Stimulated activated naive CD8-positive, alpha-beta T cell treated with anti-CD3 and anti-CD28 coated beads, Interleukin-15, amount 100 ng/mL, for 72 hours (primary cell): ENCODE results near the gene CHST5.

Experiments
- ATAC-seq: fragments of 150-1000 bp; cut with Tn5 transposase; 2 replicates; pipeline ENCODE4 v1.10.0; 2021; ENCODE audit warnings: mild to moderate bottlenecking, moderate library complexity
- DNase-seq, 2 donors: peaks; one replicate each; pipeline ENCODE4 v3.0.0; 2021 to 2022
- H3K27ac Mint-ChIP-seq, 2 donors: one replicate each; pipeline ENCODE4 v1.8.0; 2022; ENCODE audit warnings: mild to moderate bottlenecking in 2 of 2, mixed read lengths in 2 of 2, moderate library complexity in 2 of 2
- H3K27me3 Mint-ChIP-seq: one replicate; pipeline ENCODE4 v1.8.0; 2022; ENCODE audit warnings: mixed read lengths
- H3K4me1 Mint-ChIP-seq: one replicate; pipeline ENCODE4 v1.8.0; 2022; ENCODE audit warnings: mild to moderate bottlenecking, mixed read lengths
- H3K4me3 Mint-ChIP-seq, 2 donors: one replicate each; pipeline ENCODE4 v1.8.0; 2022; ENCODE audit warnings: mild to moderate bottlenecking in 2 of 2, mixed read lengths in 2 of 2, moderate library complexity in 1 of 2
- H3K9me3 Mint-ChIP-seq, 2 donors: one replicate each; pipeline ENCODE4 v1.8.0; 2022; ENCODE audit warnings: mixed read lengths in 2 of 2

CHST5 gene

DNA sequence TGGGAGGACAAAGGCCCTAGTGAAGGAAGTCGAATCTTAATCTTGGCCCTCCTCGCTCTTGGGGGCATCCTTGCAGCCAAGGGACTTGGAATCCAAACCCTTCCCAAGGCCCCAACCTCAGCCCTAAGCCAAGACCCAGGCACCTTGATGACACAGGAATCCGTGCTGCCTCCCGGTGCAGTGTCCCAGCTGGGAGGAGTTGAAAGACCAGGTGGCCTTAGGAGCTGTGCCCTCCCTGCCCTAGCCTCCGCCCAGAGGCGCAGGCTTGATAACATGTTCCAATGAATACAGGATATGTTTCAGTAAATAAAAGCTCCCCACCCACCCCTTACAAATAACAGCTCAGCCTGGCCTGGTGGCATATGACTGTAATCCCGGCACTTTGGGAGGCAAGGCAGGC is at the start of gene CHST5:
TSS of gene CHST5 (minus strand) at position 208 of the 400 bp plus-strand sequence. CDS start 5,724 bp downstream, outside the sequence.
- ATAC-seq: no peak
- DNase-seq: no peak
- H3K9me3 Mint-ChIP-seq: no peaks in the 10 kb centered on the region
- H3K4me1 Mint-ChIP-seq: no peaks in the 10 kb centered on the region
- H3K27me3 Mint-ChIP-seq: peaks cover 15% of the 10 kb centered on the region
- H3K4me3 Mint-ChIP-seq: no peak within 1 kb of the TSS
- no peak within 1 kb of the TSS for H3K27ac Mint-ChIP-seq

DNA sequence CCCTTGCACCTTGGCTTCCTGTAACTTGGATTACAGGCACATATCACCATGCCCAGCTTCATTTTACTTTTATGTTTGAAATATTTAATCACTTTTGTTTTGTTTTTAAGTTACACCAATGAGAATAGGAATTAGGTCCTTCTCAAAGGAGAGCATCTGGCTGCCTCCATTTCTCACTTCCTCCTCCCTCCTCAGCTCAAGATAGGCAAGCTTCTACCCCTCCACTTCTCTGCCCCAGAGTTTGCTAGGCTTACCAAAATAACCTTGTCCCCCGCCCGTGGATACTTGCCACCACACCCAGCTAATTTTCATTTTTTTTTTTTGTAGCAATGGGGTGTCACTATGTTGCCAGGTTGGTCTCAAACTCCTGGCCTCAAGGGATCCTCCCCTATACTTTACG is 48.2 kb upstream of the CHST5 start:
- Mint-ChIP-seq H3K27me3 (no peaks in the 10 kb centered on the region), H3K9me3 (no peaks in the 10 kb centered on the region), H3K4me3 (no peak overlapping the region), H3K4me1 (peaks cover 5% of the 10 kb centered on the region), H3K27ac (no peak overlapping the region)
- ATAC-seq (no peak), DNase-seq (no peak)

DNA sequence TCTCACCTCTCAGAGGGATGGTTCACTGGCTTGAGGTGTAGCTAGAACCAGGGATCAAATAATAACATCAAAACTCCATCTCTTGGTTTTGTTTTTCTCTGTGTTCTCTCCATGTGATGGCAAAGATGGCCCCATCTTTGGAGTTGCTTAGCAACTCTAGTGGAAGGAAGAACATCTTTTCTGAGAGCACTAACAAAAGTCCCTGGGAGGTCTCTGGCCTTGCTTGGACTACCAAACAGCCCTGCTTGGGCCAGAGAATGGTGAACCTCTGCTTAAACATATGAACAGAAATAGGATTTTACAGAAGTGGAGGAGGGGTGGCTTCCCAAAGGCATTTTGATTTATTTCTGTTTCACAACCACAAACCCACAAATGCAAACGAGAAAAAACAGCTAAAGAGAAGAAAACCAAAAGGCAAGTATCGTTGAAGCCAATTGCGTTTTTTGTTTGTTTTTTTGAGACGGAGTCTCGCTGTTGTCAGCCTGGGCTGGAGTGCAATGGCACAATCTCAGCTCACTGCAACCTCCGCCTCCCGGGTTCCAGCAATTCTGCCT is 43.5 kb upstream of the CHST5 start:
- DNase-seq: no peak
- Mint-ChIP-seq H3K27ac (no peak overlapping the region), H3K4me1 (peaks cover 22% of the 10 kb centered on the region), H3K27me3 (no peaks in the 10 kb centered on the region), H3K9me3 (no peaks in the 10 kb centered on the region), H3K4me3 (no peak overlapping the region)
- no peak for ATAC-seq

DNA sequence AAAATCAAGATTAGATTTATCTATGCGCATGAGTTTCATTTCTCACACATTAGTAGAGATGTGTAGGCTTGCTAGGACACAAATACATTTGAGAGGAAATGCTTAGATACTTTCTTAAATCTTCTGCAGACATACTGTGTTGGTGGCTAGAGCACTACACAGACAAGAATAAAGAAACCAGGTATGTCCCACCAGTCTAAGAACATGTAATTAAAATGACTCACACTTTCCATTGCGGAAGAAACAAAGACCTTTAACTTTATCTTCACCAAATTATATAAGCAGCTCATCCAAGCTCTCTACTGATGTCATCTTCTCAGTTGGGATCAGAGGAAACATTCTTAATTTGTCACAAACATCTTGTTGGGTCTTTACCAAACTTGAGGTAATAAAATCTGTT is 42.8 kb upstream of the CHST5 start:
- Mint-ChIP-seq H3K9me3 (no peaks in the 10 kb centered on the region), H3K27ac (peak overlapping the region; percentile 7 to 77), H3K27me3 (no peaks in the 10 kb centered on the region), H3K4me3 (no peak overlapping the region), H3K4me1 (peaks cover 27% of the 10 kb centered on the region)
- ATAC-seq (no peak), DNase-seq (no peak)

DNA sequence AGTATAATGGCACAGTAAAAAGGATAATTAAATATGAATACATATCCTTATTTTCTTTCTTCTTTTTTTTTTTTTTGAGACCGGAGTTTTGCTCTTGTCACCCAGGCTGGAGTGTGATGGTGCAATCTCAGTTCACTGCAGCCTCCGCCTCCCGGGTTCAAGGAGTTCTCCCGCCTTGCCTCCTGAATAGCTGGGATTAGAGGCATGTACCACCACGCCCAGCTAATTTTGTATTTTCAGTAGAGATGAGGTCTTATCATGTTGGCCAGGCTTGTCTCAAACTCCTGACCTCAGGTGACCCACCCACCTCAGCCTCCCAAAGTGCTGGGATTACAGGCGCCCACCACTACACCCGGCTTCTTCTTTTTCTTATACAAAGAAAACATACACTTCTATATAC is 42.3 kb upstream of the CHST5 start:
- Mint-ChIP-seq H3K4me1 (peaks cover 27% of the 10 kb centered on the region), H3K27me3 (no peaks in the 10 kb centered on the region), H3K27ac (peak overlapping the region in 1 of 2 donors; percentile 74), H3K4me3 (no peak overlapping the region), H3K9me3 (no peaks in the 10 kb centered on the region)
- no peak for DNase-seq
- ATAC-seq: no peak

DNA sequence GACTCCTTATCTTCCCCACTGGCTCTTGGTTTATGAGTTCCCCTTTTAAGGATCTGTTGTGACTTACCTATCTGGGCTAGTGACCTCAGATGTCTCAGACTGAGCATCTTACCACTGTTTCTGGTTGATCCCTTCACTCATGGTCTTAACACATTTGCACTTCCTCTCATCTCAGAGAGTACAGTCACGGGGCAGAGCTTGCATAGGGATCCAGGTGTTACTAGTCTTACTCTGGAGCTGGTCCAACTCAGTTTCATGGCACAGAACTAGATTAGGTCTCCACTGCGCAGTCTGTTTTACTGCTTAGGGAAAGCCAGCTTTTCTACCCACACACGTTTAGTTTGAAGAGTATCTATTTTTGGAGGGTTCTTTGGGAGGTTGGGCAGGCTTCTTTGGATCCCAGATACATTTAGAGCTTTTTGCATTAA is 40.5 kb upstream of the CHST5 start:
- no peaks in the 10 kb centered on the region for H3K27me3 Mint-ChIP-seq
- no peak for ATAC-seq
- no peak overlapping the region for H3K4me3 Mint-ChIP-seq
- DNase-seq: no peak
- no peaks in the 10 kb centered on the region for H3K9me3 Mint-ChIP-seq
- H3K27ac Mint-ChIP-seq: peak overlapping the region in 1 of 2 donors; percentile 53
- H3K4me1 Mint-ChIP-seq: peaks cover 27% of the 10 kb centered on the region

DNA sequence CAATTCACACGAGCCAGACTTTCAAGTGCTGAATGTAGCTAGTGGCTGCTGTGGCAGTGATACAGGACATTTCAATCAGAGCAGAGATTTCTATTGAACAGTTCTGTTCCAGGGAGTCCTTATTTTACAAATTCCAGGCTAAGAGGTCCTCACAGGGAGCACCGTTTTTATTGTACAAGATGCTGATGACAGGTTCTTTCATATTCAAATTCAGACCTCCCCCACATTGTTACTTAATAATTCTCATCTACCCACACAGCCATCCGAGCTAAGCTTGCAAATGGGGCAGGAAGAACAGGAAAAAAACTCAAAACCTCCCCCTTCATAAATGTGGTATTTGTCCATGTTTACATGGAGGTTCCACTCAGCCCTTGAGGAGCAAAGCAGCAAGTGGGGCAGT is 40.0 kb upstream of the CHST5 start:
- ATAC-seq (no peak), DNase-seq (no peak)
- Mint-ChIP-seq H3K4me3 (no peak overlapping the region), H3K27ac (peak overlapping the region in 1 of 2 donors; percentile 43), H3K9me3 (no peaks in the 10 kb centered on the region), H3K4me1 (peaks cover 27% of the 10 kb centered on the region), H3K27me3 (no peaks in the 10 kb centered on the region)

DNA sequence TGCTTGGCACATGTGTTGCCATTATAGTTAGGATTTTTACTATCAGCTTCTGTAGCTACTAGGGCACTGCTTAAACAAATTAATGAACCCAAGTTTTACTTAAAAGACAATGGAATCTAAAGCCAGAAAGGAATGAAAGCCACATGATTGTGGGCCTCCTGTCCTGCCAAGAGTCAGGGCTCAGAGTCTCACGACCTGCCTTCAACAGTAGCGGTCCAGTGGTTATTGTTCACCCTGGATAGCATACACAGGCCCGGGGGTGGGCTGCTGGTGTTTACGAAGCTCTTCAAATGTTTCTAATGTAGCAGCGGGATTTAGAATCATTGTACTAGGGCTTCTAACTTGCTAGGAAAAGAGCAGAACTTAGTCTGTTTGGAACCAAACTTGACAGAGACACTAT is 38.0 kb upstream of the CHST5 start:
- peak overlapping the region in 1 of 2 donors; percentile 74 for H3K27ac Mint-ChIP-seq
- DNase-seq: no peak
- no peak for ATAC-seq
- H3K4me1 Mint-ChIP-seq: peaks cover 29% of the 10 kb centered on the region
- H3K9me3 Mint-ChIP-seq: no peaks in the 10 kb centered on the region
- no peak overlapping the region for H3K4me3 Mint-ChIP-seq
- no peaks in the 10 kb centered on the region for H3K27me3 Mint-ChIP-seq

DNA sequence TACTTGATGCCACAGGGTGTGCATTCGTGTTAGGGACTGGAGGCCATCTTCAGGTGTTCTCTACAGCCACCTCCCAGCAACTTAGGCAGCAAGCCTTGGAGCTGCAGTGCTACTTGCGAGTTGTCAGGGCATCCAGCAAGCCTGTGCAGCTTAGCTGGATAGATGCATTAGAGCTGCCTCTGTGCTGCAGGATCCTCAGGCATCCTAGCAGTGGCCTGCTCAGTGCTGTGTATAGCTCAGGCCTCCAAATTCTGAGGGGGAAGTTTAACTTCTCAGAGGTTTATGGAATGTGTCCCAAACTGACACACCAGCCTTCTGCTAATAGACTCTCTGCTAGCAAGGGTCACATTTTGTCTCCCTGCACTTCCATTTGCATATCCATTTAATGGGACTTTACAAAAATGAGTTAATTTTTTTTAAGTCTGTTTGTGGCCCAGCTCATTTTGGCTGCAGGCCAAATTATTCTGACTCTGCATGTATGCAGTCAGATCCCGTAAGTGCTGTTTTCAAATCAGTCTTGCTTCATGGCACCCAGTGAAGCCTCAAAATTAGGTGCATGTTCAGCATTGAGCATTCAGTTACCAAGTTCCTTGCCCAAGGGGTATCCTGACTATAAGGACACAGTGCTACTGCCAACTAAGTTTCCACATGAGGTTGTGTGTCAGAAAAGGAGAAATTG is 37.1 kb upstream of the CHST5 start:
- Mint-ChIP-seq H3K27me3 (no peaks in the 10 kb centered on the region), H3K4me1 (peaks cover 28% of the 10 kb centered on the region), H3K27ac (no peak overlapping the region), H3K4me3 (no peak overlapping the region), H3K9me3 (no peaks in the 10 kb centered on the region)
- DNase-seq: no peak
- ATAC-seq: no peak

DNA sequence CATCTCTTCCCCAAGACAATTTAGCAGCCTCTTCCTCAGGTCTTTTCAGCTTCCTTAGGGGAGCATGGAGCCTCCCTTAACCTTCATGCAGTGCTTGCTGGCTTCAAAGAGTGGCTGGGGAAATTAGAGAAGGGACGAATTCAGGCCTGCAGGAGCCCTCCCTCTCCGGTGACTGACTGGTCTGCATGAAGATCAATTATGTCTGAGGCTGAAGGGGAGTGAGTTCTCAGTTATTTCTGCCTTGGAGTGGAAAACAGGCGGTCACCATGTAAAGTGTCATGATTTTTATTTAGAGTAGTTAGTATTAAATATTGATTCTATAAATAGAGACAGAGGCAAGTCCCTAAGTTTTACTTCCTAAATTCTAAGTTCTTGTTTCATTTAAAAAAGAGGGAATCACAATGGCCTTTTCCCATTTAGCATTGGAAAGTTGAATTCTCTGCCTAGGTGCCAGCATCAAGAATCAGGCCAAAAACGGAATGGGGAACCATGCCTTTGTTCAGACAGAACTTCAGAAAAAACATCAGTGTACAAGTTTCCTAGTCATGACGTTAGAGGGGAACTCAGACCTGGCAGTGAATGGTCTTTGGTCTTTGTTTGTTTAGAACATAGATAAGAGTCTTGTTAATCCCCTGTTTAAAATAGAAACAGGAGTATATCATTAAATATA is 34.6 kb upstream of the CHST5 start:
- no peak overlapping the region for H3K4me3 Mint-ChIP-seq
- DNase-seq (no peak), ATAC-seq (no peak)
- no peaks in the 10 kb centered on the region for H3K27me3 Mint-ChIP-seq
- H3K27ac Mint-ChIP-seq: no peak overlapping the region
- no peaks in the 10 kb centered on the region for H3K9me3 Mint-ChIP-seq
- peaks cover 35% of the 10 kb centered on the region for H3K4me1 Mint-ChIP-seq

DNA sequence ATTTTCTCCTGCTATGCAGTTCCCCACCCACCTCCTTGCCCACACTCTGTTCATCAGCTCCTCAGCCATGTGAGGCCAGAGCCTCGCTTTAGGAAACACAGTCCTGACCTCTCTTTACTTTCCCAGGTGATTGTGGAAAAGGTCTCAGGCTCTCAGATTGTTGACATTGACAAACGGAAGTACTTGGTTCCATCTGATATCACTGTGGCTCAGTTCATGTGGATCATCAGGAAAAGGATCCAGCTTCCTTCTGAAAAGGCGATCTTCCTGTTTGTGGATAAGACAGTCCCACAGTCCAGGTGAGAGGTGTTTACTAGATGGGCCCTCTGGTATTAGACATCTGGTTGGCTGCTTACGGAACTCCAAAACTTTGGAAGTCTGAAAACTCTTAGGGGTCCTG is 32.0 kb upstream of the CHST5 start:
- peak overlapping the region in 1 of 2 donors; percentile 34 for H3K27ac Mint-ChIP-seq
- peaks cover 12% of the 10 kb centered on the region for H3K27me3 Mint-ChIP-seq
- H3K4me3 Mint-ChIP-seq: peak overlapping the region in 1 of 2 donors; percentile 93
- DNase-seq (no peak), ATAC-seq (no peak)
- H3K9me3 Mint-ChIP-seq: no peaks in the 10 kb centered on the region
- H3K4me1 Mint-ChIP-seq: peaks cover 40% of the 10 kb centered on the region

DNA sequence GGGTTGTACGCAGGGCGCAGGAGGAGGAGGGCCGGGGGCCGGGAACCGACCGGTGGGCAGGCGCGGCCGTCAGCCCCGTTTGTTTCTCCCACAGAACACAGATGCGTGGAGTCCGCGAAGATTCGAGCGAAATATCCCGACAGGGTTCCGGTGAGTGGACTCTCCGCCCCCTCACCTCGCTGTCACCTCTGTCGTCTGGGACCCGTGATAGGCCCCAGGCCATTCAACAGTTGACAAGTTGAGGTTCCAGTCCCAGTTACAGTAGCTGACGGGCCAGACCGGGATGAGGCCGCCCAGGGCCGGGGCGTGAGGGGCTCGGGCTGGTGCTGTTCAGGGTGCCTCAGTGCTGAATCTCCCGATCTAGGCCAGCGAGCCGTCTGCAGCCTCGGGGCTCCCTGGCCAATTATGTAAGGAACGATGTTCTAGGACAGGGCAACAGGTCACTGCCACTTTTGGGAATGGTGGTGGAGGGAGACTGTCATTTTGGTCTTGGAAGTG is 30.9 kb upstream of the CHST5 start:
- H3K4me1 Mint-ChIP-seq: peaks cover 40% of the 10 kb centered on the region
- peak in 1 of 2 donors; percentile 24 for DNase-seq

DNA sequence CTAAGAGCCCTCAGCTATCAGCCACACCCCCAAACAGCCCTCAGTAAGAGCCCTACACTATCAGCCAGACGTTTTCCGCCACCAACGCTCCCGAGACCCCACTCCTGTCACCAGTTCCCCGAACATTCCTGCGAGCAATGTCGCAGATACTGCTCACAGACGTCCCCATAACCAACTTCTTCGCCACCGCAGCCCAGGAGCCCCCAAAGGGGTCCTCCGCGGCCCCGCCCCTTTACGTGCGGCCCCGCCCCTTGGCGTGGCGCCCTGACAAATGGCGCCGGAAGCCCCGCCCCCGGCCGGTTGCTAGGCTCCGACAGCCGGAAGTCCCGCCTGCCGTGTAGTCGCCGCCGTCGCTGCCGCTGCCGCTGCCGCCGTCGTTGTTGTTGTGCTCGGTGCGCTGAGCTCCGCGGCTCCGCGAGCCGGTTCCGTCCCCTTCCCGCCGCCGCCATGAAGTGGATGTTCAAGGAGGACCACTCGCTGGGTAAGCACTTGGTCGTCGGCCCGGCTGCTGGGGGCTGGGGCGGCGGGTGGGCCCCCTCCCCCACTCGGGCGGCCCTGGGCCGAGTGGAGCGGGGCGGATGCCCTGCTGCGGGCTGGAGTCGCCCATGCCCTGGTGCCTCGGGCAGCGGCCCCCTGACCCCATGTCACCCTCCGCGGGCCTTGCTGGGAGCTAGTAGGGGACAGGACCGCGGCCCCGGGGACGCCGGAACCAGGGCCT is 30.3 kb upstream of the CHST5 start, which contains the start of gene GABARAPL2:
TSS of gene GABARAPL2 (plus strand) at position 340 of the 718 bp plus-strand sequence. CDS start at position 448, 108 bp downstream.
- Mint-ChIP-seq H3K4me3 (peak within 1 kb of the TSS; percentile 88 to 93), H3K27ac (peak within 1 kb of the TSS; percentile 87 to 91), H3K4me1 (peaks cover 40% of the 10 kb centered on the region), H3K27me3 (peaks cover 12% of the 10 kb centered on the region), H3K9me3 (no peaks in the 10 kb centered on the region)
- ATAC-seq: peak; percentile 83
- peak; percentile 90 to 94 for DNase-seq

More for the DNA sequence above, 30.9 kb upstream of the CHST5 start:
- Mint-ChIP-seq H3K27me3 (peaks cover 12% of the 10 kb centered on the region), H3K27ac (no peak overlapping the region), H3K9me3 (no peaks in the 10 kb centered on the region), H3K4me3 (peak overlapping the region; percentile 88 to 93)
- ATAC-seq: peak; percentile 3

DNA sequence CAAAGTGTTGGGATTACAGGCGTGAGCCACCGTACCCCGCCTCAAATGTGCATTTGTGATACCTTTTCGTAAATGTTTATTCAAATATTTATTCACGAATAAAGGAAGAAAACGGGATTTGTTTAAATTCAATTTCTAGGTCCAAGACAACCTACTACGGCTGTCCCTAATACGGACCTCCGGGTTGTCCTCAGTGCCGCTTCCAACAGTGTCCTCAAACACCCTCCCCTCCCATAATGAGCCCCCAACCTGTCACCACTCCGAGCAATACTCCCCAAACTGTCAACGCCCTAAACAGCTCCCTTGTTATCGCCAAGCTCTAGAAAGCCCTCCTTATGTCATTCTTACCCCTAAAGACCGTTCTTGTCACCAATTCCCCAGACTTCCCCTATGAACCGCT is 29.7 kb upstream of the CHST5 start:
- H3K4me1 Mint-ChIP-seq: peaks cover 40% of the 10 kb centered on the region
- H3K27ac Mint-ChIP-seq: peak overlapping the region; percentile 87 to 91
- peaks cover 12% of the 10 kb centered on the region for H3K27me3 Mint-ChIP-seq
- ATAC-seq (no peak), DNase-seq (no peak)
- H3K9me3 Mint-ChIP-seq: no peaks in the 10 kb centered on the region
- peak overlapping the region; percentile 88 to 93 for H3K4me3 Mint-ChIP-seq

DNA sequence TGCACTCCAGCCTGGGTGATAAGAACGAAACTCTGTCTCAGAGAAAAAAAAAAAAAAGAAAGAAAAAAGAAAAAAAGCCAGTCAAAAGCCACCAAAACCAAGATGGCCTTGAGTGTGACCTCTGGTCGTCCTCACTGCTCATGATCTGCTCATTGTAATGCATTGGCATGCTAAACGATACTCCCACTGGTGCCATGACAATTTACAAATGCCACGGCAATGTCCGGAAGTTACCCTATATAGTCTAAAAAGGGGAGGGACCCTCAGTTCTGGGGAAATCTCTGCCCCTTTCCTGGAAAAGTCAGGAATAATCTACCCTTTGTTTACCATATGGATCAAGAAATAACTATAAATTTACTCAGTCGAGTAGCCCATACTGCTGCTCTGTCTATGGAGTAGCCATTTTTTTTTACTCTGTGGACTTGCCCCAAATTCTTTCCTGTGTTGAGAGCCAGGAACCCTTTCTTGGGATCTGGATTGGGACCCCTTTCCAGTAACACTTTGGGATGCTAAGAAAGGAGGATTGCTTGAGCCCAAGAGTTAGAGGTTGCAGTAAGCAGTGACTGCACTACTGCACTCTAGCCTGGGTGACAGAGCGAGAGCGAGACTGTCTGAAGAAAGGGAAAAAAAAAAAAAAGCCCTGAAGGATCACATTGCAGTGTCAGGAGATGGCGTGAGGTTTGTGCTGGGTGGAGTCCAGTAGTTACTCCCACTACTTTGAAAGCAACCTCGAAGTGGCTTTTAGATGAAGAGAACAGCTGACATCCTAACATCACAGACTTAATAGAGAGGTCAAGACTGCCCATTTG is 23.9 kb upstream of the CHST5 start:
- no peak for DNase-seq
- H3K4me1 Mint-ChIP-seq: peaks cover 11% of the 10 kb centered on the region
- H3K9me3 Mint-ChIP-seq: no peaks in the 10 kb centered on the region
- ATAC-seq: no peak
- no peak overlapping the region for H3K4me3 Mint-ChIP-seq
- peaks cover 12% of the 10 kb centered on the region for H3K27me3 Mint-ChIP-seq
- H3K27ac Mint-ChIP-seq: no peak overlapping the region
